GM12878 (cell line): ENCODE results near the gene RNF130. TPM values are rescaled to one million over a fixed set of nuclear protein-coding genes. Genes with fewer than 3 reads are reported as not detected.

Experiments used
- ATAC-seq: fragments of 200-7000 bp; cut with Tn5 transposase; 3 replicates; pipeline ENCODE4 v1.9.1; 2020; ENCODE audit warnings: mild to moderate bottlenecking, moderate library complexity
- BruUV-seq: library from RNA; stranded (reverse); fragments of 400-500 nt; replicated peaks from 2 replicates; lab custom pipeline; 2021; lab: Mats Ljungman, UMichigan
- CTCF ChIA-PET: fragments of 300-600 bp; sonication (Branson Sonifier 250); formaldehyde crosslinking; extraction: SDS; loops from one replicate; lab custom pipeline; 2021; ENCODE audit warnings: inconsistent platforms; lab: Yijun Ruan, JAX
- POLR2A ChIA-PET: fragments of 350-600 bp; formaldehyde crosslinking; extraction: SDS; loops from one replicate; lab custom pipeline; 2021; ENCODE audit warnings: inconsistent platforms; lab: Charles Lee
- RAD21 ChIA-PET: fragments of 300-600 bp; sonication (Branson Sonifier 250); formaldehyde crosslinking; loops from one replicate; lab custom pipeline; 2023; ENCODE audit warnings: antibody characterized with exemption; ENCODE audit not compliant: unreplicated experiment; lab: Charles Lee
- SMC1A ChIA-PET: fragments of 300-600 bp; sonication (Branson Sonifier 250); formaldehyde crosslinking; loops from one replicate; lab custom pipeline; 2023; ENCODE audit not compliant: unreplicated experiment, uncharacterized antibody; lab: Charles Lee
- DNase-seq: peaks from one replicate; pipeline ENCODE4 v3.0.0-alpha.2; 2011; ENCODE audit warnings: low read depth, low spot score
- FAIRE-seq: peaks from 3 replicates; lab custom pipeline; 2011; peaks lifted over from hg19 to GRCh38; lab: Jason Lieb, UNC
- H2AFZ ChIP-seq: 2 replicates; pipeline ENCODE4 v1.6.0; 2011; ENCODE audit warnings: low read depth, low read length, control low read depth; ENCODE audit not compliant: control insufficient read depth
- H3K27ac ChIP-seq: 2 replicates; pipeline ENCODE4 v1.5.1; 2011; ENCODE audit warnings: control low read depth; ENCODE audit not compliant: control insufficient read depth, insufficient read depth
- H3K27me3 ChIP-seq, 2 experiments: replicated peaks in 1 of 2; 2 replicates each; pipeline versions ENCODE4 v1.6.0 to v1.6.1; 2011; ENCODE audit warnings: low read length in 1 of 2; ENCODE audit not compliant: control insufficient read depth in 2 of 2, insufficient read depth in 2 of 2
- H3K36me3 ChIP-seq, 2 experiments: 2 replicates each; pipeline ENCODE4 v1.5.1; 2011; ENCODE audit warnings: low read length in 1 of 2; ENCODE audit not compliant: control insufficient read depth in 2 of 2, insufficient read depth in 2 of 2
- H3K4me1 ChIP-seq: 2 replicates; pipeline ENCODE4 v1.6.1; 2011; ENCODE audit warnings: mild to moderate bottlenecking, low read length, moderate library complexity, mixed read lengths; ENCODE audit not compliant: control insufficient read depth, insufficient read depth
- H3K4me2 ChIP-seq: 2 replicates; pipeline ENCODE4 v1.6.0; 2011; ENCODE audit warnings: control low read depth; ENCODE audit not compliant: control insufficient read depth, insufficient read depth
- H3K4me3 ChIP-seq: fragments of 200-600 bp; sonication (generic); 2 replicates; pipeline ENCODE4 v1.5.1; 2016
- H3K79me2 ChIP-seq: 2 replicates; pipeline ENCODE4 v1.6.0; 2011; ENCODE audit warnings: low read length; ENCODE audit not compliant: control insufficient read depth, insufficient read depth
- H3K9ac ChIP-seq: 2 replicates; pipeline ENCODE4 v1.8.0; 2011; ENCODE audit warnings: low read length, control low read depth, mixed read lengths; ENCODE audit not compliant: control insufficient read depth, insufficient read depth
- H3K9me3 ChIP-seq: replicated peaks from 3 replicates; pipeline ENCODE4 v1.5.1; 2011; ENCODE audit warnings: mild to moderate bottlenecking, low read length; ENCODE audit not compliant: control insufficient read depth, insufficient read depth
- H4K20me1 ChIP-seq: 2 replicates; pipeline ENCODE4 v1.6.0; 2011; ENCODE audit not compliant: control insufficient read depth, insufficient read depth
- CHD1 ChIP-seq: IDR thresholded peaks from 2 replicates; pipeline ENCODE4 v1.6.1; 2012; ENCODE audit warnings: low read depth, low read length, improper control_type of control experiment
- CREM ChIP-seq: IDR thresholded peaks from 2 replicates; pipeline ENCODE4 v1.6.1; 2014; ENCODE audit warnings: antibody characterized with exemption, low read depth
- E4F1 ChIP-seq: fragments of 450-650 bp; IDR thresholded peaks from 2 replicates; pipeline ENCODE4 v1.6.1; 2018; ENCODE audit warnings: borderline replicate concordance, mild to moderate bottlenecking; ENCODE audit not compliant: partially characterized antibody
- ESRRA ChIP-seq: IDR thresholded peaks from 2 replicates; pipeline ENCODE4 v1.6.1; 2012; ENCODE audit warnings: mild to moderate bottlenecking, low read length, improper control_type of control experiment
- ETV6 ChIP-seq, 2 experiments: fragments of 450-650 bp in 1 of 2; IDR thresholded peaks in 1 of 2; conservative IDR thresholded peaks in 1 of 2; 2 replicates each; pipeline ENCODE4 v1.6.1; 2014; ENCODE audit warnings: antibody characterized with exemption in 1 of 2, borderline replicate concordance in 1 of 2, low read depth in 1 of 2, mild to moderate bottlenecking in 1 of 2, moderate library complexity in 1 of 2
- GABPA ChIP-seq: IDR thresholded peaks from 2 replicates; pipeline ENCODE4 v1.6.1; 2014; ENCODE audit warnings: antibody characterized with exemption, low read depth, mild to moderate bottlenecking, inconsistent platforms
- GATAD2B ChIP-seq: fragments of 450-650 bp; conservative IDR thresholded peaks from 2 replicates; pipeline ENCODE4 v1.6.1; 2017; ENCODE audit warnings: low read depth, mild to moderate bottlenecking, moderate library complexity
- HCFC1 ChIP-seq: fragments of 150-350 bp; IDR thresholded peaks from 2 replicates; pipeline ENCODE4 v1.6.1; 2014; ENCODE audit warnings: low read length
- HDAC2 ChIP-seq: fragments of 200-600 bp; sonication (generic); IDR thresholded peaks from 2 replicates; pipeline ENCODE4 v1.6.1; 2017
- IKZF1 ChIP-seq: fragments of 450-650 bp; conservative IDR thresholded peaks from 2 replicates; pipeline ENCODE4 v1.6.1; 2017; ENCODE audit warnings: antibody characterized with exemption, mild to moderate bottlenecking
- MTA2 ChIP-seq: fragments of 450-650 bp; IDR thresholded peaks from 2 replicates; pipeline ENCODE4 v1.6.1; 2016; ENCODE audit warnings: low read depth, mild to moderate bottlenecking, moderate library complexity
- PAX5 ChIP-seq: IDR thresholded peaks from 2 replicates; pipeline ENCODE4 v1.6.1; 2011; ENCODE audit warnings: low read depth, low read length, borderline replicate concordance
- PML ChIP-seq: IDR thresholded peaks from 2 replicates; pipeline ENCODE4 v1.6.1; 2012; ENCODE audit warnings: low read length, inconsistent platforms
- POLR2A ChIP-seq: IDR thresholded peaks from 2 replicates; pipeline ENCODE4 v1.6.1; 2011; ENCODE audit warnings: low read depth, mild to moderate bottlenecking, low read length
- POU2F2 ChIP-seq: IDR thresholded peaks from 3 replicates; pipeline ENCODE4 v1.6.1; 2011; ENCODE audit warnings: low read depth, mild to moderate bottlenecking, low read length, borderline replicate concordance
- RELB ChIP-seq: fragments of 450-650 bp; IDR thresholded peaks from 2 replicates; pipeline ENCODE4 v1.6.1; 2017; ENCODE audit warnings: low read depth, mild to moderate bottlenecking, moderate library complexity
- SIN3A ChIP-seq: IDR thresholded peaks from 2 replicates; pipeline ENCODE4 v1.6.1; 2012; ENCODE audit warnings: low read depth, low read length, improper control_type of control experiment
- SMC3 ChIP-seq: IDR thresholded peaks from 2 replicates; pipeline ENCODE4 v1.6.1; 2011; ENCODE audit warnings: low read length, improper control_type of control experiment, borderline replicate concordance
- ZBED1 ChIP-seq: IDR thresholded peaks from 2 replicates; pipeline ENCODE4 v1.6.1; 2016; ENCODE audit warnings: borderline replicate concordance
- ZNF207 ChIP-seq: fragments of 450-650 bp; IDR thresholded peaks from 2 replicates; pipeline ENCODE4 v1.6.1; 2014; ENCODE audit warnings: antibody characterized with exemption, mild to moderate bottlenecking, borderline replicate concordance
- WGBS: methylation state at CpG from one replicate; pipeline ENCODE4 v1.1.6; 2016; ENCODE audit warnings: low lambda C conversion rate; ENCODE audit not compliant: insufficient replicate concordance, insufficient coverage; ENCODE audit errors: missing lambda C conversion rate; 5-methylcytosine and 5-hydroxymethylcytosine counted together
- in situ Hi-C: fragments of 300-500 bp; cut with MboI; formaldehyde crosslinking; loops from 9 replicates; pipeline ENCODE4 v1.14.3; 2018; ENCODE audit warnings: mixed read lengths
- intact Hi-C: fragments of 100-400 bp; cut with micrococcal nuclease; formaldehyde crosslinking; loops from one replicate; pipeline ENCODE4 v1.14.2; 2022; ENCODE audit not compliant: unreplicated experiment
- polyA plus RNA-seq, 11 experiments: library from polyadenylated mRNA; depleted of rRNA in 4 of 11; unstranded in 6 of 11; stranded (reverse) in 5 of 11; fragments of >200 nt; fragmentation: Nextera tagmentation in 4 of 11; fragmentation: Illumina TruSeq in 1 of 11; extraction: Ambion mirVana in 4 of 11; extraction: Trizol in 1 of 11; gene quantifications; 1 replicate in 1 of 11; 2 replicates in 10 of 11; pipeline versions ENCODE4 v1.2.1 to v1.2.3, GENCODE V29; 2011 to 2016; ENCODE audit warnings: inconsistent platforms in 2 of 11, missing spikeins in 2 of 11, low read depth in 1 of 11
- total RNA-seq, 4 experiments: library from RNA; depleted of rRNA in 3 of 4; stranded (reverse); fragments of >200 nt in 3 of 4; fragmentation: Illumina TruSeq in 1 of 4; extraction: Trizol in 1 of 4; gene quantifications; 2 replicates each; pipeline versions ENCODE4 v1.2.1 to v1.2.3, GENCODE V29; 2013 to 2021

RNF130 gene
- total and polyA plus RNA-seq, 10 of the 15 experiments (the other 5 are each of a cell fraction or from before 2014, with no cell fraction given) = 0.04 to 0.36 (median 0.11) TPM; not detected in 1

GRCh38 chr5:179963375-179963774, 108.2 kb downstream of the RNF130 start:
- H3K9me3 ChIP-seq = no peaks in the 10 kb centered on the region
- no peak overlapping the region for H3K4me2 ChIP-seq
- H2AFZ ChIP-seq = no peak overlapping the region
- no peak overlapping the region for H3K4me3 ChIP-seq
- ChIA-PET CTCF (no interaction called here), POLR2A (no interaction called here), SMC1A (no interaction called here), RAD21 (no interaction called here)
- H3K9ac ChIP-seq = no peak overlapping the region
- no peak overlapping the region for H3K27ac ChIP-seq
- FAIRE-seq (no peak), ATAC-seq (no peak), DNase-seq (no peak)
- no peaks in the 10 kb centered on the region for H3K27me3 ChIP-seq
- no peak for TF ChIP-seq ZNF207
- no peak for TF ChIP-seq GABPA
- no peak for TF ChIP-seq POU2F2
- TF ChIP-seq CREM = no peak
- TF ChIP-seq CHD1 = no peak
- no peak for TF ChIP-seq ETV6 (conservative IDR thresholded peaks at IDR 0.05 in 1 of 2, IDR thresholded peaks at IDR 0.05 in 1 of 2; ENCODE audit: borderline replicate concordance in 1 of 2, low read depth in 1 of 2)
- TF ChIP-seq MTA2 = no peak
- no peak for TF ChIP-seq HCFC1
- no peak for TF ChIP-seq HDAC2
- TF ChIP-seq PML = no peak
- TF ChIP-seq SMC3 = no peak
- TF ChIP-seq RELB = no peak
- no peak for TF ChIP-seq E4F1
- no peak for TF ChIP-seq IKZF1
- TF ChIP-seq SIN3A = no peak
- no peak for TF ChIP-seq POLR2A
- TF ChIP-seq ZBED1 = no peak
- no peak for TF ChIP-seq PAX5
- no peak for TF ChIP-seq GATAD2B
- TF ChIP-seq ESRRA = no peak
- in situ Hi-C loops = no loop called here
- H3K4me1 ChIP-seq = no peaks in the 10 kb centered on the region
- H3K79me2 ChIP-seq = no peaks in the 10 kb centered on the region
- H4K20me1 ChIP-seq = no peaks in the 10 kb centered on the region
- no TSS peak for BruUV-seq
- WGBS = 79% methylated on average over 4 of the region's 4 CpGs
- intact Hi-C loops = no loop called here
- H3K36me3 ChIP-seq = no peaks in the 10 kb centered on the region
